Measurements from ENCODE around the gene LRRC4C. TPM values are rescaled to one million over a fixed set of nuclear protein-coding genes. Genes with fewer than 3 reads are reported as not detected.

The LRRC4C gene
- total RNA-seq, 4 donors from 2014 or later = 1.5 to 2.8 (median 1.7) TPM

GRCh38 chr11:40467771-40468170, 991.7 kb downstream of the LRRC4C start:
- H3K36me3 ChIP-seq = no peaks in the 10 kb centered on the region
- 67 to 82% methylated on average over 1 of the region's 1 CpG for WGBS, 2 donors (ENCODE audit: low coverage in 1 of 2)

GRCh38 chr11:40445391-40445790, 1014.1 kb downstream of the LRRC4C start:
- H3K36me3 ChIP-seq = no peaks in the 10 kb centered on the region
- no peaks in the 10 kb centered on the region for H3K27me3 ChIP-seq
- no peaks in the 10 kb centered on the region for H3K4me1 ChIP-seq
- 79 to 85% methylated on average over 2 to 4 of the region's 4 CpGs for WGBS, 2 donors (ENCODE audit: low coverage in 1 of 2)
- no peak for ATAC-seq
- peaks cover 0 to 25% (median 0%) of the 10 kb centered on the region in 3 donors for H3K9me3 ChIP-seq
- no peak overlapping the region for H3K4me3 ChIP-seq
- no peak overlapping the region for H3K27ac ChIP-seq
- TF ChIP-seq EP300 (IDR thresholded peaks at IDR 0.05) = no peak
- no peak for TF ChIP-seq POLR2A (IDR thresholded peaks at IDR 0.05)
- TF ChIP-seq POLR2AphosphoS5 (IDR thresholded peaks at IDR 0.05) = no peak
- TF ChIP-seq CTCF (IDR thresholded peaks at IDR 0.05) = no peak

More at GRCh38 chr11:40467771-40468170, 991.7 kb downstream of the LRRC4C start:
- no peak for ATAC-seq
- H3K27me3 ChIP-seq = no peaks in the 10 kb centered on the region
- no peak overlapping the region for H3K27ac ChIP-seq
- H3K9me3 ChIP-seq = peaks cover 0 to 6% (median 0%) of the 10 kb centered on the region in 3 donors
- TF ChIP-seq CTCF (IDR thresholded peaks at IDR 0.05) (no peak), EP300 (IDR thresholded peaks at IDR 0.05) (no peak), POLR2AphosphoS5 (IDR thresholded peaks at IDR 0.05) (no peak), POLR2A (IDR thresholded peaks at IDR 0.05) (no peak)
- no peaks in the 10 kb centered on the region for H3K4me1 ChIP-seq
- no peak overlapping the region for H3K4me3 ChIP-seq

GRCh38 chr11:40444151-40444550, 1015.3 kb downstream of the LRRC4C start:
- Histone ChIP-seq H3K9me3 (peaks cover 0 to 25% (median 0%) of the 10 kb centered on the region in 3 donors), H3K27me3 (no peaks in the 10 kb centered on the region), H3K36me3 (no peaks in the 10 kb centered on the region), H3K4me1 (no peaks in the 10 kb centered on the region), H3K27ac (no peak overlapping the region), H3K4me3 (no peak overlapping the region)
- ATAC-seq = no peak
- TF ChIP-seq CTCF (IDR thresholded peaks at IDR 0.05) = no peak
- no peak for TF ChIP-seq POLR2AphosphoS5 (IDR thresholded peaks at IDR 0.05)
- 86 to 88% methylated on average over 1 of the region's 1 CpG for WGBS, 2 donors (ENCODE audit: low coverage in 1 of 2)

GRCh38 chr11:40435344-40435743, 1024.1 kb downstream of the LRRC4C start:
- ATAC-seq = no peak
- H3K36me3 ChIP-seq = no peaks in the 10 kb centered on the region
- H3K4me1 ChIP-seq = no peaks in the 10 kb centered on the region

More at GRCh38 chr11:40435344-40435743, 1024.1 kb downstream of the LRRC4C start:
- Histone ChIP-seq H3K27ac (no peak overlapping the region), H3K4me3 (no peak overlapping the region), H3K9me3 (no peaks in the 10 kb centered on the region), H3K27me3 (no peaks in the 10 kb centered on the region)
- TF ChIP-seq EP300 (IDR thresholded peaks at IDR 0.05) = no peak
- no peak for TF ChIP-seq POLR2A (IDR thresholded peaks at IDR 0.05)
- no peak for TF ChIP-seq CTCF (IDR thresholded peaks at IDR 0.05)
- TF ChIP-seq POLR2AphosphoS5 (IDR thresholded peaks at IDR 0.05) = no peak

Measured in gastroesophageal sphincter (tissue), 4 donors.